ENCODE data around the gene TRAF3IP3.

GRCh38 chr1:209816923-209817322 is 61.1 kb downstream of the TRAF3IP3 start:
- TF ChIP-seq CTCF (CRISPR knock-in tag; IDR thresholded peaks at IDR 0.05) (no peak), POLR2A (IDR thresholded peaks at IDR 0.05; ENCODE audit: insufficient read depth in 1 of 2, low read depth in 2 of 2, low read length in 2 of 2) (no peak), TRIM24 (CRISPR knock-in tag; IDR thresholded peaks at IDR 0.05) (no peak), ZNF101 (CRISPR knock-in tag; IDR thresholded peaks at IDR 0.05; ENCODE audit: borderline replicate concordance, low read depth) (no peak), SALL2 (CRISPR knock-in tag; IDR thresholded peaks at IDR 0.05) (no peak), ZC3H13 (CRISPR knock-in tag; IDR thresholded peaks at IDR 0.05) (no peak), ZNF672 (CRISPR knock-in tag; IDR thresholded peaks at IDR 0.05) (no peak)
- TF ChIP-seq, protein P1, sequence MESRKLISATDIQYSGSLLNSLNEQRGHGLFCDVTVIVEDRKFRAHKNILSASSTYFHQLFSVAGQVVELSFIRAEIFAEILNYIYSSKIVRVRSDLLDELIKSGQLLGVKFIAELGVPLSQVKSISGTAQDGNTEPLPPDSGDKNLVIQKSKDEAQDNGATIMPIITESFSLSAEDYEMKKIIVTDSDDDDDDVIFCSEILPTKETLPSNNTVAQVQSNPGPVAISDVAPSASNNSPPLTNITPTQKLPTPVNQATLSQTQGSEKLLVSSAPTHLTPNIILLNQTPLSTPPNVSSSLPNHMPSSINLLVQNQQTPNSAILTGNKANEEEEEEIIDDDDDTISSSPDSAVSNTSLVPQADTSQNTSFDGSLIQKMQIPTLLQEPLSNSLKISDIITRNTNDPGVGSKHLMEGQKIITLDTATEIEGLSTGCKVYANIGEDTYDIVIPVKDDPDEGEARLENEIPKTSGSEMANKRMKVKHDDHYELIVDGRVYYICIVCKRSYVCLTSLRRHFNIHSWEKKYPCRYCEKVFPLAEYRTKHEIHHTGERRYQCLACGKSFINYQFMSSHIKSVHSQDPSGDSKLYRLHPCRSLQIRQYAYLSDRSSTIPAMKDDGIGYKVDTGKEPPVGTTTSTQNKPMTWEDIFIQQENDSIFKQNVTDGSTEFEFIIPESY (CRISPR knock-in tag; IDR thresholded peaks at IDR 0.05): no peak

All from HepG2 (cell line).